Neural progenitor cell (in vitro differentiated cells): Measurements from ENCODE around the gene SPRED1. TPM values are rescaled to one million over a fixed set of nuclear protein-coding genes. Genes with fewer than 3 reads are reported as not detected.

Experiments used
- DNase-seq: peaks from one replicate; pipeline ENCODE4 v3.0.0-alpha.2; 2016; ENCODE audit warnings: low spot score
- H2AFZ ChIP-seq: fragments of 200-600 bp; sonication (generic); replicated peaks from 2 replicates; pipeline ENCODE4 v1.6.1; 2016; ENCODE audit warnings: antibody characterized with exemption
- H3F3A ChIP-seq: fragments of 200-600 bp; sonication (generic); 2 replicates; pipeline ENCODE4 v1.6.1; 2016; ENCODE audit warnings: antibody characterized with exemption, low read depth
- H3K27ac ChIP-seq: fragments of 200-600 bp; sonication (generic); 2 replicates; pipeline ENCODE4 v1.5.1; 2016; ENCODE audit warnings: mild to moderate bottlenecking
- H3K27me3 ChIP-seq: fragments of 200-600 bp; sonication (generic); 2 replicates; pipeline ENCODE4 v1.6.1; 2016; ENCODE audit warnings: mild to moderate bottlenecking, moderate library complexity
- H3K36me3 ChIP-seq: fragments of 200-600 bp; sonication (generic); 2 replicates; pipeline ENCODE4 v1.5.1; 2016
- H3K4me1 ChIP-seq: fragments of 200-600 bp; sonication (generic); 2 replicates; pipeline ENCODE4 v1.6.1; 2016; ENCODE audit warnings: mixed run types
- H3K4me2 ChIP-seq: fragments of 200-600 bp; sonication (generic); 2 replicates; pipeline ENCODE4 v1.6.1; 2016
- H3K4me3 ChIP-seq: fragments of 200-600 bp; sonication (generic); 2 replicates; pipeline ENCODE4 v1.5.1; 2016
- H3K79me2 ChIP-seq: fragments of 200-600 bp; sonication (generic); 2 replicates; pipeline ENCODE4 v1.6.1; 2016; ENCODE audit warnings: low read depth
- H3K9ac ChIP-seq: fragments of 200-600 bp; sonication (generic); 2 replicates; pipeline ENCODE4 v1.6.1; 2016
- H3K9me3 ChIP-seq: fragments of 200-600 bp; sonication (generic); 2 replicates; pipeline ENCODE4 v1.5.1; 2016; ENCODE audit warnings: low read depth
- H4K20me1 ChIP-seq: fragments of 200-600 bp; sonication (generic); 2 replicates; pipeline ENCODE4 v1.6.1; 2016; ENCODE audit warnings: low read depth
- H3K27ac Mint-ChIP-seq: 3 replicates; pipeline ENCODE4 v1.8.0; 2021; ENCODE audit warnings: mixed read lengths
- H3K27me3 Mint-ChIP-seq: 2 replicates; pipeline ENCODE4 v1.8.0; 2022; ENCODE audit warnings: low read depth, mild to moderate bottlenecking, inconsistent platforms, moderate library complexity, mixed read lengths; ENCODE audit not compliant: insufficient read depth
- H3K36me3 Mint-ChIP-seq: 3 replicates; pipeline ENCODE4 v1.8.0; 2021; ENCODE audit warnings: mixed read lengths
- H3K4me1 Mint-ChIP-seq: 3 replicates; pipeline ENCODE4 v1.8.0; 2021; ENCODE audit warnings: mixed read lengths
- H3K4me3 Mint-ChIP-seq: 3 replicates; pipeline ENCODE4 v1.8.0; 2021; ENCODE audit warnings: mild to moderate bottlenecking, moderate library complexity, mixed read lengths
- H3K9me3 Mint-ChIP-seq: 3 replicates; pipeline ENCODE4 v1.8.0; 2020; ENCODE audit warnings: mixed read lengths
- CTCF ChIP-seq: fragments of 200-600 bp; sonication (generic); IDR thresholded peaks from 2 replicates; pipeline ENCODE4 v1.5.1; 2017; ENCODE audit warnings: antibody characterized with exemption, mild to moderate bottlenecking
- EZH2 ChIP-seq: fragments of 200-600 bp; sonication (generic); IDR thresholded peaks from 2 replicates; pipeline ENCODE4 v1.6.1; 2017; ENCODE audit warnings: antibody characterized with exemption, mild to moderate bottlenecking, moderate library complexity
- EZH2phosphoT487 ChIP-seq: fragments of 200-600 bp; sonication (generic); IDR thresholded peaks from 2 replicates; pipeline ENCODE4 v1.6.1; 2017; ENCODE audit warnings: antibody characterized with exemption
- total RNA-seq: library from RNA; depleted of rRNA; stranded (reverse); fragments of >200 nt; gene quantifications from 2 replicates; pipeline ENCODE4 v1.2.3, GENCODE V29; 2015; ENCODE audit warnings: low replicate concordance

SPRED1 gene
- total RNA-seq, 1 donor from 2014 or later = 49.3 TPM

GRCh38 chr15:38374556-38374955, 121.9 kb downstream of the SPRED1 start:
- Mint-ChIP-seq H3K4me3 (no peak overlapping the region), H3K27me3 (no peaks in the 10 kb centered on the region), H3K27ac (no peak overlapping the region), H3K9me3 (no peaks in the 10 kb centered on the region), H3K36me3 (no peaks in the 10 kb centered on the region), H3K4me1 (peaks cover 5% of the 10 kb centered on the region)
- no peak for DNase-seq
- no peaks in the 10 kb centered on the region for H3K9me3 ChIP-seq
- no peak overlapping the region for H2AFZ ChIP-seq
- H3K27ac ChIP-seq = no peak overlapping the region
- no peak for TF ChIP-seq EZH2phosphoT487
- TF ChIP-seq CTCF = no peak
- TF ChIP-seq EZH2 = no peak
- H3K4me2 ChIP-seq = no peak overlapping the region
- no peaks in the 10 kb centered on the region for H3K27me3 ChIP-seq
- no peaks in the 10 kb centered on the region for H3F3A ChIP-seq
- no peaks in the 10 kb centered on the region for H3K4me1 ChIP-seq
- H3K36me3 ChIP-seq = no peaks in the 10 kb centered on the region
- no peaks in the 10 kb centered on the region for H3K79me2 ChIP-seq
- H3K9ac ChIP-seq = no peak overlapping the region
- no peak overlapping the region for H3K4me3 ChIP-seq
- no peaks in the 10 kb centered on the region for H4K20me1 ChIP-seq

- no peaks in the 10 kb centered on the region for H3K79me2 ChIP-seq
- no peak for TF ChIP-seq EZH2
- no peak for TF ChIP-seq EZH2phosphoT487
- TF ChIP-seq CTCF = no peak
- DNase-seq = no peak
- no peaks in the 10 kb centered on the region for H3K4me1 ChIP-seq
- H3K9me3 ChIP-seq = no peaks in the 10 kb centered on the region
- H3K4me3 Mint-ChIP-seq = no peak overlapping the region
- H4K20me1 ChIP-seq = no peaks in the 10 kb centered on the region
- H3K4me3 ChIP-seq = no peak overlapping the region
- no peaks in the 10 kb centered on the region for H3K36me3 ChIP-seq
- no peak overlapping the region for H2AFZ ChIP-seq
- no peaks in the 10 kb centered on the region for H3F3A ChIP-seq
- no peaks in the 10 kb centered on the region for H3K27me3 Mint-ChIP-seq
- no peaks in the 10 kb centered on the region for H3K9me3 Mint-ChIP-seq
- H3K36me3 Mint-ChIP-seq = no peaks in the 10 kb centered on the region
- peaks cover 5% of the 10 kb centered on the region for H3K4me1 Mint-ChIP-seq
- no peak overlapping the region for H3K27ac Mint-ChIP-seq
- H3K9ac ChIP-seq = no peak overlapping the region
- no peak overlapping the region for H3K27ac ChIP-seq
- no peak overlapping the region for H3K4me2 ChIP-seq
- H3K27me3 ChIP-seq = no peaks in the 10 kb centered on the region
These were observed 123.4 kb downstream of the SPRED1 start for GRCh38 chr15:38376081-38376480.

DNA sequence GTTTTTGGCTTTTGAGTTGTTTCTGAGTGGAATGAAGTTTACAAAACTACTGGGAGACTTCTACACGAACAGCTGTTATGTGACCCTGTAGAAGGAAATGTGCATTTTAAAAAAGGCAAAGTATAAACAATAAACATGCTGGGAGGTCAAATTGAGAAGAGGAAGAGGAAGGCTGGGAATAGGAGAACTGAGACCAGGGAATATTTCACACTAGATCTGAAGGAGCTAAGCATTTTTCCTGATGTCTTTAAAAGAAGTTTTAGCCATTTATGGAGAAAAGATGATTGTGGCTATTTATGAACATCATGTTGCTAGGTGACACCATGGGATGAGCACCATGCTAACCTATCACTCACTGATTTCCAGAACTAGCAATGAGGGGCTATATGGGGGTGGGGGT, 125.0 kb downstream of the SPRED1 start:
- no peak overlapping the region for H3K27ac Mint-ChIP-seq
- no peak for TF ChIP-seq EZH2phosphoT487
- TF ChIP-seq CTCF = no peak
- TF ChIP-seq EZH2 = no peak
- Histone ChIP-seq H3K9ac (no peak overlapping the region), H3K27me3 (no peaks in the 10 kb centered on the region), H3K4me2 (no peak overlapping the region), H3F3A (no peaks in the 10 kb centered on the region), H3K9me3 (no peaks in the 10 kb centered on the region), H3K36me3 (no peaks in the 10 kb centered on the region), H3K79me2 (no peaks in the 10 kb centered on the region), H3K4me3 (no peak overlapping the region), H3K4me1 (no peaks in the 10 kb centered on the region), H2AFZ (no peak overlapping the region), H3K27ac (no peak overlapping the region), H4K20me1 (no peaks in the 10 kb centered on the region)
- no peak for DNase-seq
- H3K27me3 Mint-ChIP-seq = no peaks in the 10 kb centered on the region
- H3K4me1 Mint-ChIP-seq = peaks cover 5% of the 10 kb centered on the region
- no peaks in the 10 kb centered on the region for H3K36me3 Mint-ChIP-seq
- no peak overlapping the region for H3K4me3 Mint-ChIP-seq
- H3K9me3 Mint-ChIP-seq = no peaks in the 10 kb centered on the region

DNA sequence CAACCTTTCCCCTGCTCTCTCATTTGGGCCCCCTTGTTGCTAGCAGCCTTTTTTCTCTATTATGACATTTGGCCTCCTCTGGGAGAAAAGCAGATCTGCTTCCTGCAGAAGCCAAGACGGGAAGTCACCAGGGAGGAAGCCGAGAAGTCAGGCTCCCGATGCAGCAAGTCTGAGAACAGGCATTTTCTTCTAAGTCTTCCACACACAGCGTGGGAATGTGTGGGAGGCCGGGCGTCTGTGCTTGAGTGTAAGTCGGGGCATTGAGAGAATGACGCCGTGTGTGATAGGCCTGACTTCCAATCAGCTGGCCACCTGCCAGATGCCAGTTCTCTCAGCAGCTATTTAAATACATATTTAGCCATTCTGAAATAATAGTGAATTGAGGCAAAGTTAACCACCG, 125.5 kb downstream of the SPRED1 start:
- Histone ChIP-seq H3K79me2 (no peaks in the 10 kb centered on the region), H3K36me3 (no peaks in the 10 kb centered on the region), H3K4me3 (no peak overlapping the region), H3K27me3 (no peaks in the 10 kb centered on the region), H3K27ac (no peak overlapping the region), H3K9me3 (no peaks in the 10 kb centered on the region), H3K9ac (no peak overlapping the region), H4K20me1 (no peaks in the 10 kb centered on the region), H2AFZ (no peak overlapping the region), H3K4me2 (no peak overlapping the region), H3F3A (no peaks in the 10 kb centered on the region), H3K4me1 (no peaks in the 10 kb centered on the region)
- Mint-ChIP-seq H3K9me3 (no peaks in the 10 kb centered on the region), H3K4me3 (no peak overlapping the region), H3K4me1 (peaks cover 5% of the 10 kb centered on the region), H3K27me3 (no peaks in the 10 kb centered on the region), H3K36me3 (no peaks in the 10 kb centered on the region), H3K27ac (no peak overlapping the region)
- TF ChIP-seq EZH2 (no peak), CTCF (no peak), EZH2phosphoT487 (no peak)
- no peak for DNase-seq
